ENCODE results near the gene DMGDH.

DNA sequence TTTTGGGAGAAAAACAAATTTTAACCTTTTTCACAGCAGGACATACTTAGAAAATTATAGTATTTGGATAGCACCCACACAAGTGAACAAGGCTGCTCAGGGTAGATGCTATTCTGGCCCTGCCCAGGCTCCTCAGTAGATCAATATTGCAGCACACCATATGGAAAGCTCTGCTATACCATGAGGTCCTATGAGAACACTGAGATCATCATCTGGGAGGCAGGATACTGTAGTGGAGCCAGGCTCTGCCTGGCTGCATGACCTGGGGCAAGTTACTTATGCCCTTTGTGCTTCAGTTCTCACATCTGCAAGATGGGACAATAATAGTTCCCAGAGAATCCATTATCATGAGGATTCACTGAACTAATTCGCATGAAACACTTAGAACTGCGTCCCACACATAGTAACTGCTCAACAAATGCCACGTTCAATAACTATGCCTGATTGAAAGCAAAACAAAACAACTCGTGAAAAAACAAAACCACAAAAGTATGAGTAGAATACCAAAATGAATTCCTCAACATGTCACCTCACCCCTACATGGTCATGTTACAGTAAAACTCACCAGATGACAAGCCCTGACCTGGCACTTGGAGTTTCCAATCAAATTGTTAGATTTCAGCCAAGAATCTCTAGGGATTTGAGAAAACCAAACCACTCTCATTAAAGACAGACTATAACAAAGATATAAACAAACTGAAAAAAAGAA is 116.2 kb downstream of the DMGDH start:
- TF ChIP-seq, protein P1, sequence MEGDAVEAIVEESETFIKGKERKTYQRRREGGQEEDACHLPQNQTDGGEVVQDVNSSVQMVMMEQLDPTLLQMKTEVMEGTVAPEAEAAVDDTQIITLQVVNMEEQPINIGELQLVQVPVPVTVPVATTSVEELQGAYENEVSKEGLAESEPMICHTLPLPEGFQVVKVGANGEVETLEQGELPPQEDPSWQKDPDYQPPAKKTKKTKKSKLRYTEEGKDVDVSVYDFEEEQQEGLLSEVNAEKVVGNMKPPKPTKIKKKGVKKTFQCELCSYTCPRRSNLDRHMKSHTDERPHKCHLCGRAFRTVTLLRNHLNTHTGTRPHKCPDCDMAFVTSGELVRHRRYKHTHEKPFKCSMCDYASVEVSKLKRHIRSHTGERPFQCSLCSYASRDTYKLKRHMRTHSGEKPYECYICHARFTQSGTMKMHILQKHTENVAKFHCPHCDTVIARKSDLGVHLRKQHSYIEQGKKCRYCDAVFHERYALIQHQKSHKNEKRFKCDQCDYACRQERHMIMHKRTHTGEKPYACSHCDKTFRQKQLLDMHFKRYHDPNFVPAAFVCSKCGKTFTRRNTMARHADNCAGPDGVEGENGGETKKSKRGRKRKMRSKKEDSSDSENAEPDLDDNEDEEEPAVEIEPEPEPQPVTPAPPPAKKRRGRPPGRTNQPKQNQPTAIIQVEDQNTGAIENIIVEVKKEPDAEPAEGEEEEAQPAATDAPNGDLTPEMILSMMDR (IDR thresholded peaks at IDR 0.05): no peak
- TF ChIP-seq ZFX (IDR thresholded peaks at IDR 0.05; ENCODE audit: borderline replicate concordance): no peak
